Muscle layer of duodenum (tissue), 2 donors: Measurements from ENCODE around the gene CHIT1.

Experiments used
- H3K27ac ChIP-seq: one replicate; pipeline ENCODE4 v1.7.0; 2013; ENCODE audit warnings: mild to moderate bottlenecking, low read length
- H3K27me3 ChIP-seq: one replicate; pipeline ENCODE4 v1.7.0; 2013; ENCODE audit warnings: low read depth, mild to moderate bottlenecking, control low read depth, low read length
- H3K36me3 ChIP-seq, 2 donors: one replicate each; pipeline ENCODE4 v1.7.0; 2013; ENCODE audit warnings: low read length in 2 of 2, control low read depth in 1 of 2, mild to moderate bottlenecking in 1 of 2; ENCODE audit not compliant: insufficient read depth in 2 of 2, control insufficient read depth in 1 of 2
- H3K4me1 ChIP-seq, 2 donors: one replicate each; pipeline ENCODE4 v1.7.0; 2013; ENCODE audit warnings: low read length in 2 of 2, mild to moderate bottlenecking in 2 of 2, control low read depth in 1 of 2, moderate library complexity in 1 of 2; ENCODE audit not compliant: insufficient read depth in 2 of 2, control insufficient read depth in 1 of 2
- H3K4me3 ChIP-seq, 2 donors: one replicate each; pipeline ENCODE4 v1.7.0; 2013; ENCODE audit warnings: low read length in 2 of 2, low read depth in 1 of 2, mild to moderate bottlenecking in 1 of 2
- H3K9me3 ChIP-seq, 2 donors: one replicate each; pipeline ENCODE4 v1.7.0; 2013; ENCODE audit warnings: low read length in 2 of 2, control low read depth in 1 of 2, mild to moderate bottlenecking in 1 of 2; ENCODE audit not compliant: control insufficient read depth in 1 of 2
- donor health status: healthy.

The CHIT1 gene

DNA sequence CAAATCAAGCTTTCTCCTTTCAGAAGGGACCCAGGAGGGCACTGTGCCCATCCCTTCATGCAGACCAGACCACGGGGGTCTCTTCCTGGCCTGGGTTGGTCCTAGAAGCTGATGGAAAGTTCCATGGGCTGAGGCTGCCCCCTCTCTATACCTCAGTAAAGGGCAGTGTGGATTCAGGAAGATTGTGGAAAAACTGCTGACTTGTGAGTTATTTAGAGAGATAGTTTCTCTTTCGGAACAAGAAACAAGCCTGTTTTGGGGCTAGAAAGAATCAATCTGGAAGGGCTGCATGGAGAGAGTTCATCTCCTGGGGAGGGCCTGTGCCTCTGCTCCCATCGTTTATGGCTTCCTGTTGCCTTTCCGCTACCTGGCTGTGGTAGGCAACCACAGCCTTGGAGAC is 803 bp downstream of the CHIT1 start:
- H3K4me1 ChIP-seq = no peaks in the 10 kb centered on the region
- no peak overlapping the region for H3K27ac ChIP-seq
- H3K4me3 ChIP-seq = no peak overlapping the region
- H3K27me3 ChIP-seq = no peaks in the 10 kb centered on the region
- H3K9me3 ChIP-seq = no peaks in the 10 kb centered on the region
- H3K36me3 ChIP-seq = no peaks in the 10 kb centered on the region

DNA sequence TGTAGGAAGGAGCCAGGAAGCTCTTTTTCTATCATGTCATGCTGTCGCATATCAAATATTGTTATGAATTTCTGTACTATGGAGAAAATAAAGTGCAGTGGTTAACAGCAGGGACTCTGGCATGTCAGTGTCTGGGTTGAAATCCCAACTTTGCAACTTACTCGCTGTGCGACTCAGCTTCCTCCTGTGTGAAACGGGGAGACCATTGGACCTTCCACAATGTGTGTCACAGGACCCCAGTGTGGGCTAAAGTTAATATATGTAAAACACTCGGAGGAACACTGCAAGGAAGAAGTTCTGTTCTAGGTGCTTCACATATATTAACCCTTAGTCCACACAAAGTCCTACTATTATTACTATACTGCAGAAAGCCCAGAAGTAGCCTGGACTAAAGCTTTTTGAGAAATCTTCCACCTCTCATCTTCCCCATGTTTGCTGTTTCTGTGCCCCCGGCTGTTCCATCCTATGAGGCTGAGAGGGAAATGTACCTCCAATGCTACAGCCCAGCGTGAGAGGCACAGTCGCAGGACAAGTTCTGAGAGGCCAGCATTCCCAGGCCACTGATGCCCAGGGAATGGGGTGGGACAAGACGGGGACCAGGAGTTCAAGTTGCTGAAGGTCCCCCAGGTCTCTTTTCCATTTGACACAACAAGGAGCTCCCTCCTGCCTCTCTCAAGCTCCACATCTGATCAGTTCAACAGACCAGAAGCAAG is 1.9 kb downstream of the CHIT1 start:
- Histone ChIP-seq H3K27ac (no peak overlapping the region), H3K9me3 (no peaks in the 10 kb centered on the region), H3K36me3 (no peaks in the 10 kb centered on the region), H3K4me1 (no peaks in the 10 kb centered on the region), H3K27me3 (no peaks in the 10 kb centered on the region), H3K4me3 (no peak overlapping the region)

DNA sequence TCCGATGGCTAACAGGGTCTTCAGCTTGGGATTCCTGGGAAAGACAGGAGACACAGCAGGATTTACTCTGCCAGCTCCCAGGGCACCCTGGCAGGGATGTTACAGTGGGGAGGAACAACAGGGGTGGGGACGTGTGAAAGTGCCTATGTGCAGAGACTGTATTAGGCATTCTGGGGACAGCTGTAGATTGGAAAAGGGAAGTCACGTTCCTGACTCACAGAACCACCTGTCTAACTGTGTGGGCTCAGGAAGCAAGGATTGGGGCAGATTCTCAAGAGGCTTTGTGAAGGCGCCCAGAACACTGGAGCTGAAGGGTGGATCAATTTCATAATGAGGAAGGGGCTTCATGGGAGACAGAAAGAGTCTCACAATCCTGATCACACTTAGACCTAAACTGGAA is 4.4 kb downstream of the CHIT1 start:
- H3K4me3 ChIP-seq = no peak overlapping the region
- no peaks in the 10 kb centered on the region for H3K27me3 ChIP-seq
- H3K27ac ChIP-seq = no peak overlapping the region
- no peaks in the 10 kb centered on the region for H3K4me1 ChIP-seq
- no peaks in the 10 kb centered on the region for H3K36me3 ChIP-seq
- H3K9me3 ChIP-seq = no peaks in the 10 kb centered on the region

DNA sequence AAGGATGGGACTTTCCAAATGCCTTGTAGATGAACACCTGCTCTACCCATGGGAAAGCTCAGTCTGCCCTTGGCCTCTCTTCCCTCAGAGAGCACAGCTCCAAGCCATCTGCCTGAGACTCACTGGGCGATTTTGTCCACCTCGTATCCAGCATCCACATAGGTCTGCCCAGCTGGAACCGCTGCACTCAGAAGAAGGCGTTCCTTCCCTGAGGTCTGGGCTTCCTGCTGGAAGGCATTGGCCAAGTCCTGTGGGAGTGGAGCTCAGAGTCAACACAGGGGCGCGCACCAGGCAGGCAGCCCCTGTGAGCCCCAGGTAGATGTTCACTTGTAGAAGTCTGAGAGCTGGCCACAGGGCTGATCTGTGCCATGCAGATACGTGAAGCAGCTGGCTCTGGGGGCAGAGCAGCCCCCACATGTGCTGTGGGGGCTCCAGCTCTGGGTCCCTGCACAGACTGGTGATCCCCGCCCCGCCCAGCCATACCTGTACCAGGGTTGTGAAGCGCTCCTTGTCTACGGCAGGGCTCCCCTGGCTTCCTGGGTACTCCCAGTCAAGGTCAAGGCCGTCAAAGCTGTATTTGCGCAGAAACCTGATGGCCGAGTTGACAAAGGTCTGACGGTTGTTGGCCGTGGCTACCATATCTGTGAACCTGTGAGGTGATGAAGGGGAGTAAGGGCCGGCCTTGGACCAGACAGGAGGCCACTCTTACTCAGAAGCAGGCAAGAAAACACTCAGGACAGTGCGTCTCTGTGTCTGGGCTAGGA is 6.3 kb downstream of the CHIT1 start:
- no peaks in the 10 kb centered on the region for H3K27me3 ChIP-seq
- no peak overlapping the region for H3K4me3 ChIP-seq
- H3K4me1 ChIP-seq = no peaks in the 10 kb centered on the region
- no peak overlapping the region for H3K27ac ChIP-seq
- H3K36me3 ChIP-seq = no peaks in the 10 kb centered on the region
- H3K9me3 ChIP-seq = no peaks in the 10 kb centered on the region

DNA sequence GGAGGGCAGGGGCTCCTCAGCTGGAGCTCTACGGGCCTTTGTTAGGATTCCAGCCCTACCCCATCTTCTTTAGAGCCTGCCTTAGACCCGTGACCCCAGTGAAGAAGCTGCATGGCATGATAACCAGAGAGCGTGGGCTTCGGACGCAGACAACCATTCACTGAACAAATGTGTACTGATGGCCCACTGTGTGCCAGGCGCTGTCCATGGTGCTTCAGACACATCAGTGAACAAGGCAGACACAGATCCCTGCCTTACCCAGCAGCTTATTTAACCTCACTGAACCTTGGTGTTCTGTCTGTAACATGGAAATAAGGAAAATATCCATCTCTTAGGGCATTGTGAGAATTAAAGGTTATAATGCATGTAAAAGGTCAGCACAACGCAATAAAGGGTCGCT is 9.5 kb downstream of the CHIT1 start:
- no peaks in the 10 kb centered on the region for H3K9me3 ChIP-seq
- no peak overlapping the region for H3K27ac ChIP-seq
- peaks cover 0 to 4% of the 10 kb centered on the region in 2 donors for H3K4me1 ChIP-seq
- H3K36me3 ChIP-seq = no peaks in the 10 kb centered on the region
- no peak overlapping the region for H3K4me3 ChIP-seq
- H3K27me3 ChIP-seq = no peaks in the 10 kb centered on the region

DNA sequence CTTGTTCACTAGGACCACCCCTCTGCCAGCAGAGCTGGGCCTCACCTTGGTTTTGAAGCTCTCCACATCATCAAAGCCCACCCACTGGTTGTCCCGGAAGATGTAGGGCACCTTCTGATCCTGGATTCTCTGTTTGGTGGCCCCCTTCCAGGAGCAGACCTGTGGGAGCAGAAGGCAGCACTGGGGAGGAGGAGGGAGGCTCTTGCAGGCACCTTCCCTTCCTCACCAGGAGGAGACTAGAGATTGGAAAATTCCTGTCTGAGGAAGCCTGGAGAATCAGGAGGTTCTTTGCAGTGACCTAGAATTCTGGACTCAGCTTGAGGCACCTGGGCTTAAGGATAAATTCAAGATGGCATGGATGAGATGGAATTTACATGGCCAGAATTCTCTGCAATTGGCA is 10.3 kb downstream of the CHIT1 start:
- H3K36me3 ChIP-seq = no peaks in the 10 kb centered on the region

DNA sequence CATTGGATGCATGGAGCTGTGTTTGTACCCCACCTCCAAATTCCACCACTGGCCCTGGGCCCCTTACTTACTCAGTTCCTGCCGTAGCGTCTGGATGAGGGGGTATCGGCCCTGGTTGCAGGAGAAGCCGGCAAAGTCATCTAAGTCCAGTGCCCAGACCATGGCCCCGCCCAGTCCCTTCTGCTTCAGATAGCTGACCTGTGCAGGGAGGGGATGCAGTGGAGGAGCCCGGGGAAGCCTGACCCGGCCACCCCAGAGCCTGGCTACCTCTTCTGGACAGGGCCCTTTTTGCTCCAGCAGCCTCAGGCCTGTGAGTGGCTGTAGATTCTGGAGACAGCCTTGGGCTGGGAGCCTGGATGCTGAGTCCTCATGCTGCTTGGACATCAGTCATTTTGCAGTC is 11.8 kb downstream of the CHIT1 start:
- Histone ChIP-seq H3K36me3 (no peaks in the 10 kb centered on the region), H3K27ac (no peak overlapping the region), H3K4me1 (peaks cover 0 to 4% of the 10 kb centered on the region in 2 donors), H3K4me3 (no peak overlapping the region), H3K27me3 (no peaks in the 10 kb centered on the region), H3K9me3 (no peaks in the 10 kb centered on the region)

More for the DNA sequence above, 10.3 kb downstream of the CHIT1 start:
- Histone ChIP-seq H3K4me3 (no peak overlapping the region), H3K27me3 (no peaks in the 10 kb centered on the region), H3K4me1 (peaks cover 0 to 4% of the 10 kb centered on the region in 2 donors), H3K27ac (no peak overlapping the region), H3K9me3 (no peaks in the 10 kb centered on the region)

DNA sequence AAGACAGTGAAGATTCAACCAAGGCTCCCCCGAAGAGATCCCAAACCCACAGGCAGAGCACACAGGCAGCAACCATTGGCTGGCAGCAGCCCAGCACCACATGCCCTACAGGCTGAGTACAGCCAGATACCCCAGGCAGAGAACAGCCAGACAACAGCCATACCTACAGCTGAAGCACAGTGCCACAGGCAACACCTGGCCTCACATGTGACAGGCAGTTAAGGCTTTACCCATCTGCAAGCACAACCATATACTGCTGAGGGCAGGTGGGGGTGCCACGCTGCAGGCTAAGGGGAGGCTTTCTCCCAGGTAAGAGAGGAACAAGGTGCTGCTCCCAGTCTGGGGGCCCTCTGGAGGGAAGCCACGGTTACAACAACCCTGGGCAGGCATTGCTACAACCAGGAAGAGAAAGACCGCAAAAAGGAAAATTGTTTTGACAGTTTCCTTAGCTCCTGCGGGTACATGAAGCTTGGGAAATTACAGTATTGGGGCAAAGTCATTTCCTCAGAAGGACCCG is 12.3 kb downstream of the CHIT1 start:
- Histone ChIP-seq H3K9me3 (no peaks in the 10 kb centered on the region), H3K4me3 (no peak overlapping the region), H3K36me3 (no peaks in the 10 kb centered on the region), H3K27ac (no peak overlapping the region), H3K4me1 (peaks cover 0 to 4% of the 10 kb centered on the region in 2 donors), H3K27me3 (no peaks in the 10 kb centered on the region)

DNA sequence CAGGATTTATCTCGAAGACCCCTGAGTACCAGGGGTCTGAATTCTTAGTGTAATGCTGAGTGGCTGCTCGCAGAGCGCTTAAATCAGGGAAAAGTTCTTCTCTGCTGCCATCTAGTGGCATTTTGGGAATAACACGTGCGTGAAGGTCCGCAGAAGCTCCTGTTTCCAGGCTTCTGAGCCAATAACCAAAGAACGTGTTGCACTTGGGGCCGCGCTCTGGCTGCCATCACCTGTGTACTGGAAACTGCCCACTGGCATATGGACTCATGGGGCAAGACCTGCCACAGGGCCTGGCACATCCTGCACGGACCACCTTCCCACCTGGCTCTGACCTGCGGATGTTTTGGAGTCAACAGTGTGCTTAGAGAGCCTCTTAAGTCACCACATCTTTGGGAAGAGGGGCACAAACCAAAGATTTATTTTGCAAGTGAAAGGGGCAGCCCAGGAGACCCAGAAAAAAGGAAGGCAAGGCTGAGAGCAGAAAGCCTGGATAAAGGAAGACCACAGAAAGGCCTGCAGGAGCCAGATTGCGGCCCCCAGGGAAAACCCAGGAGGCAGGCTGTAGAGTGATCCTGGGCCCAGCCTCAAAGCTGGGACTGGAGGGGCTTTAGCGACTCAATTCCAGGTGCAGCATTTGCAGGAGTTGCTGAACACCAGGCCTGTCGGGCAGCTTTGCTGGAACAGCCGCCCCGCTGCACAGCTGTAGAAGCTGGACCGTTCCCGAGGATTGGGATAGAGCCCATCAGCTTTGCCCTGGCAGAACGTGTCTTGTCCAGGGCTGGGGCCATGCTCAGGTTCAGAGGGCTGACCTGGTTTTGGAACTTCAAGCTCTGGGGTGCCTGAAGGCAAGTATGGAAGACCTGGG is 13.0 kb downstream of the CHIT1 start:
- Histone ChIP-seq H3K27ac (no peak overlapping the region), H3K9me3 (no peaks in the 10 kb centered on the region), H3K36me3 (no peaks in the 10 kb centered on the region), H3K4me1 (peaks cover 0 to 4% of the 10 kb centered on the region in 2 donors), H3K4me3 (no peak overlapping the region), H3K27me3 (no peaks in the 10 kb centered on the region)

DNA sequence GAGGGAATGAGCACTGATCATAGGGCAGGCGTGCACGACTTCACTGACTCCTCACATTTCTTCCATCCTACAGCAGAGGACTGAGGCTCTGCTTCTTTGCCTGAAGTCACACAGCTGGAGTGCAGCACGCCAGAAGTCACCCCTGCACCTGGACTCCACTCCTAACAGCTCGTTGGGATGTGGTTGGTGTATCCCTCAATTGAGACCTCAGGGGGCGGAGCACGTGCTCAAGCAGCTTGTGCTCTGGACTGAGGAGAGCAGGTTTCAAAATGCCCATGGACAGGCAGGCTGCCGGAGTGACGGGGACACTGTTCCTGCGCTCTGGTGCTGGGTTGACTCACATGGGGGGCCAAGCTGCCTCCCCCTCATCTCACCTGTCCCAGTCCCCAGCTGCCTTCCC is 13.9 kb downstream of the CHIT1 start:
- H3K4me3 ChIP-seq = no peak overlapping the region
- H3K36me3 ChIP-seq = no peaks in the 10 kb centered on the region
- peaks cover 0 to 4% of the 10 kb centered on the region in 2 donors for H3K4me1 ChIP-seq
- H3K27ac ChIP-seq = no peak overlapping the region
- H3K27me3 ChIP-seq = no peaks in the 10 kb centered on the region
- no peaks in the 10 kb centered on the region for H3K9me3 ChIP-seq

DNA sequence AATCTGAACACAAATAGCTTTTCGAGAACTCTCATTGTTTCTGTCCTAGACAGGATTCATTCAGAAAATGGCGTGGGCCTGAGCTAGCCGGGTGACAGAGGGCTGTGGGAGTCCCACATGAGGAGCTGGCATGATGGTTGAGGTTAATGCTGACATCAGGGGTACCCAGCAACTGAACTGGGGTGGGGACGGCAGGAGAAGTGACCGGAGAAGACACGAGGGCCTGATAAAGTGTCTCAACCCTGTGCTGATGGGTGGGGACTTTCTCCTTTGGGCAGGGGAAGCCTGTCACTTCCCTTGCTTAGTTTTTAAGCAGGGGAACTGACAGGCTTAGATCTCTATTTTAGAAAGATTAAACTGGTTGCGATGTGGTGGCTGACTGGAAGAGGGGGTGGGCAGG is 14.6 kb downstream of the CHIT1 start:
- H3K27me3 ChIP-seq = no peaks in the 10 kb centered on the region
- no peak overlapping the region for H3K27ac ChIP-seq
- H3K4me3 ChIP-seq = no peak overlapping the region
- peaks cover 0 to 4% of the 10 kb centered on the region in 2 donors for H3K4me1 ChIP-seq
- H3K36me3 ChIP-seq = no peaks in the 10 kb centered on the region
- no peaks in the 10 kb centered on the region for H3K9me3 ChIP-seq
